ENCODE results near the gene PSMD8.

DNA sequence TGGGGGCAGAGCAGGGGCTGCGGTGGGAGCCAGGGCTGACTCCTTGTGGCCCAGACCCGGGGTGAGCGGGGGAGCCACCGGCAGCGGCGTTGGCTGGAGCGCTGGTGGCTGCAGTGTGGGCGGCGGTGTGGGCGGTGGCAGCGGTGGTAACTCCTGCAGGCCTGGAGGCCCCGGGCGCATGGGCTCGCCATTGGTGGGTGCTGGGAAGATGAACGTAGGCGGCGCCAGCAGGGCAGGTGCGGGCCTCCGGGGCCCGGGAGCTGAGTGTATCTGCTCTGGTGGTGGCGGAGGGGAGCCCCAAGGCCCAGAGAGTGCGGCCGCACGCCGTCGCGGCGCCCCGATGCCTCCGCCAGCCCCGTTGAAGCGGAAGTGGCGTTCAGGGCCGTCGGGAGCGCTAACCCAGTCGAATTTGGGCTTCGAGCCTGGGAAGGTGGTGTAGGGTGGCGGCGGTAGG, 11.5 kb downstream of the PSMD8 start:
- TF ChIP-seq EZH2phosphoT487 (conservative IDR thresholded peaks at IDR 0.05; ENCODE audit: low read length) (no peak), CTCF (IDR thresholded peaks at IDR 0.05; ENCODE audit: insufficient read depth, low read length, poor library complexity, severe bottlenecking) (no peak)

All from SU-DHL-6 (cell line).